ENCODE data around the gene LPIN1. TPM values are rescaled to one million over a fixed set of nuclear protein-coding genes. Genes with fewer than 3 reads are reported as not detected.

Gene LPIN1
- total and polyA plus RNA-seq, 2 of the 13 experiments (the other 11 are each of a cell fraction or from before 2014, with no cell fraction given): 9.7 to 19.4 TPM

DNA sequence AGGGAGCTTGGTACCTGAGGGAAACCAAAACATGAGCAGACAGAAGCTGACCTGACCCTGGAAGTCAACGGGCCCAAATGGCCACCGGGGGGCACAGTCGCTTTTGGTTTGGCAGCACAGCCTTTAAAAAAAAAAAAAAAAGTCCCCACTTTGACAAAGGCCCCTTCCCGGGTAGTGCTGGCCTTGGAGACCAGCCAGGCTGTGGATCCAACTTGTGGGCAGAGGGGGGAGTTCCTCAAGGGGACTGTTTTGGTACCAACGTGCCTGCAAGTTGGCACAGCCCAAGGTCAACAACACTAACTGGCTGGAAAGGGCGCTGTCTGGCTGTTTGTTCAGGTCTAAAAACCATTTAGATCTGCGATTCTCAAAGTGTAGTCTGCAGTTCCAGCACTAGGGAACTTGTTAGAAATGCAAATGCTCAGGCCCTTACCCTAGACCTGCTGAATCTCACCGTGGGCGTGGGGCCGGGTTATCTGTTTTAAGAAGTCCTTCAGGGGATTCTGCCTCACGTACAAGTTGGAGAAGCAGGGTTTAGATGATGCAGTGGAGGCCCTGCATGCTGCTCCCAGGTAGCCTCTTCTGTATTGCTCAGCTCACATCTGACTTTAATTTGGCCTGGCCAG, 83.0 kb downstream of the LPIN1 start (continued):
- TF ChIP-seq CCDC6 (CRISPR knock-in tag; IDR thresholded peaks at IDR 0.05) (no peak), NFKB2 (CRISPR knock-in tag; IDR thresholded peaks at IDR 0.05; ENCODE audit: borderline replicate concordance) (peak; percentile 34; the same call in 1 of the 2 replicates), ZC3H4 (CRISPR knock-in tag; IDR thresholded peaks at IDR 0.05; ENCODE audit: borderline replicate concordance) (0 out of 2 replicates have a peak, but pooled peaks have one; percentile 55), MXI1 (IDR thresholded peaks at IDR 0.05; ENCODE audit: borderline replicate concordance, low read depth, low read length) (0 out of 3 replicates have a peak, but pooled peaks have one; percentile 3), ZNF724P (CRISPR knock-in tag; IDR thresholded peaks at IDR 0.05; ENCODE audit: borderline replicate concordance) (peak; percentile 29; the same call in 1 of the 2 replicates), ARID2 (CRISPR knock-in tag; IDR thresholded peaks at IDR 0.05; ENCODE audit: borderline replicate concordance) (0 out of 2 replicates have a peak, but pooled peaks have one; percentile 19), PTBP1 (IDR thresholded peaks at IDR 0.05; ENCODE audit: low read depth, low read length, poor library complexity, severe bottlenecking) (peak; percentile 81), TMF1 (CRISPR knock-in tag; IDR thresholded peaks at IDR 0.05; ENCODE audit: low read depth) (no peak), GATAD2A (CRISPR knock-in tag; IDR thresholded peaks at IDR 0.05) (peak; percentile 71), ZNF441 (CRISPR knock-in tag; IDR thresholded peaks at IDR 0.05; ENCODE audit: borderline replicate concordance) (peak; percentile 24; the same call in 1 of the 2 replicates), ZNF878 (CRISPR knock-in tag; IDR thresholded peaks at IDR 0.05) (no peak), E2F2 (CRISPR knock-in tag; IDR thresholded peaks at IDR 0.05; ENCODE audit: borderline replicate concordance) (0 out of 2 replicates have a peak, but pooled peaks have one; percentile 34), ZSCAN12 (CRISPR knock-in tag; IDR thresholded peaks at IDR 0.05) (0 out of 2 replicates have a peak, but pooled peaks have one; percentile 47), AKAP8 (CRISPR knock-in tag; IDR thresholded peaks at IDR 0.05) (no peak), ZNF644 (CRISPR knock-in tag; IDR thresholded peaks at IDR 0.05; ENCODE audit: low read depth) (peak; percentile 63; the same call in 1 of the 2 replicates), ISL2 (CRISPR knock-in tag; IDR thresholded peaks at IDR 0.05) (peak; percentile 69), ZNF713 (CRISPR knock-in tag; IDR thresholded peaks at IDR 0.05) (0 out of 2 replicates have a peak, but pooled peaks have one; percentile 38), CCAR2 (optimal IDR thresholded peaks at IDR 0.05; ENCODE audit: low read depth, low read length) (no peak), EHMT2 (IDR thresholded peaks at IDR 0.05; ENCODE audit: borderline replicate concordance, low read depth, low read length) (peak; percentile 31; the same call in 1 of the 2 replicates), MYNN (CRISPR knock-in tag; IDR thresholded peaks at IDR 0.05; ENCODE audit: low read depth) (0 out of 2 replicates have a peak, but pooled peaks have one; percentile 25), EZH2 (conservative IDR thresholded peaks at IDR 0.05; ENCODE audit: low read depth, low read length) (no peak), ZBTB21 (CRISPR knock-in tag; IDR thresholded peaks at IDR 0.05) (0 out of 2 replicates have a peak, but pooled peaks have one; percentile 2), ZNF274 (CRISPR knock-in tag; IDR thresholded peaks at IDR 0.05) (no peak), HNRNPUL1 (IDR thresholded peaks at IDR 0.05; ENCODE audit: low read depth, low read length) (no peak)
- TF ChIP-seq, protein P1, sequence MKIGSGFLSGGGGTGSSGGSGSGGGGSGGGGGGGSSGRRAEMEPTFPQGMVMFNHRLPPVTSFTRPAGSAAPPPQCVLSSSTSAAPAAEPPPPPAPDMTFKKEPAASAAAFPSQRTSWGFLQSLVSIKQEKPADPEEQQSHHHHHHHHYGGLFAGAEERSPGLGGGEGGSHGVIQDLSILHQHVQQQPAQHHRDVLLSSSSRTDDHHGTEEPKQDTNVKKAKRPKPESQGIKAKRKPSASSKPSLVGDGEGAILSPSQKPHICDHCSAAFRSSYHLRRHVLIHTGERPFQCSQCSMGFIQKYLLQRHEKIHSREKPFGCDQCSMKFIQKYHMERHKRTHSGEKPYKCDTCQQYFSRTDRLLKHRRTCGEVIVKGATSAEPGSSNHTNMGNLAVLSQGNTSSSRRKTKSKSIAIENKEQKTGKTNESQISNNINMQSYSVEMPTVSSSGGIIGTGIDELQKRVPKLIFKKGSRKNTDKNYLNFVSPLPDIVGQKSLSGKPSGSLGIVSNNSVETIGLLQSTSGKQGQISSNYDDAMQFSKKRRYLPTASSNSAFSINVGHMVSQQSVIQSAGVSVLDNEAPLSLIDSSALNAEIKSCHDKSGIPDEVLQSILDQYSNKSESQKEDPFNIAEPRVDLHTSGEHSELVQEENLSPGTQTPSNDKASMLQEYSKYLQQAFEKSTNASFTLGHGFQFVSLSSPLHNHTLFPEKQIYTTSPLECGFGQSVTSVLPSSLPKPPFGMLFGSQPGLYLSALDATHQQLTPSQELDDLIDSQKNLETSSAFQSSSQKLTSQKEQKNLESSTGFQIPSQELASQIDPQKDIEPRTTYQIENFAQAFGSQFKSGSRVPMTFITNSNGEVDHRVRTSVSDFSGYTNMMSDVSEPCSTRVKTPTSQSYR (CRISPR knock-in tag; IDR thresholded peaks at IDR 0.05; ENCODE audit: borderline replicate concordance): no peak
- TF ChIP-seq, protein P2, sequence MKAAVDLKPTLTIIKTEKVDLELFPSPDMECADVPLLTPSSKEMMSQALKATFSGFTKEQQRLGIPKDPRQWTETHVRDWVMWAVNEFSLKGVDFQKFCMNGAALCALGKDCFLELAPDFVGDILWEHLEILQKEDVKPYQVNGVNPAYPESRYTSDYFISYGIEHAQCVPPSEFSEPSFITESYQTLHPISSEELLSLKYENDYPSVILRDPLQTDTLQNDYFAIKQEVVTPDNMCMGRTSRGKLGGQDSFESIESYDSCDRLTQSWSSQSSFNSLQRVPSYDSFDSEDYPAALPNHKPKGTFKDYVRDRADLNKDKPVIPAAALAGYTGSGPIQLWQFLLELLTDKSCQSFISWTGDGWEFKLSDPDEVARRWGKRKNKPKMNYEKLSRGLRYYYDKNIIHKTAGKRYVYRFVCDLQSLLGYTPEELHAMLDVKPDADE (CRISPR knock-in tag; IDR thresholded peaks at IDR 0.05): no peak
